K562 (cell line): ENCODE results near the gene STRN3. TPM values are rescaled to one million over a fixed set of nuclear protein-coding genes. Genes with fewer than 3 reads are reported as not detected.

Experiments
- IRF2 ChIP-seq: sonication (generic); formaldehyde crosslinking; IDR thresholded peaks from 2 replicates; pipeline ENCODE4 v1.8.1; 2022; ENCODE audit warnings: mild to moderate bottlenecking, missing genetic modification reagents
- MITF ChIP-seq: IDR thresholded peaks from 2 replicates; pipeline ENCODE4 v1.6.1; 2014; ENCODE audit warnings: antibody characterized with exemption
- MLX ChIP-seq, 2 experiments: fragments of 450-650 bp in 1 of 2; sonication (generic) in 1 of 2; formaldehyde crosslinking; conservative IDR thresholded peaks; 2 replicates each; pipeline versions ENCODE4 v1.4.0 to v1.8.1; 2020 to 2022; ENCODE audit warnings: mild to moderate bottlenecking in 1 of 2, missing genetic modification reagents in 1 of 2
- NCOA1 ChIP-seq: fragments of 450-650 bp; IDR thresholded peaks from 2 replicates; pipeline ENCODE4 v1.6.1; 2016; ENCODE audit warnings: low read depth
- NFE2 ChIP-seq: IDR thresholded peaks from 2 replicates; pipeline ENCODE4 v1.6.1; 2014; ENCODE audit warnings: antibody characterized with exemption, low read depth
- NKRF ChIP-seq: fragments of 450-650 bp; IDR thresholded peaks from 2 replicates; pipeline ENCODE4 v1.6.1; 2016; ENCODE audit warnings: borderline replicate concordance
- RAD21 ChIP-seq, 2 experiments: fragments of 250-450 bp in 1 of 2; fragments of 450-650 bp in 1 of 2; sonication (Bioruptor Pico) in 1 of 2; formaldehyde crosslinking in 1 of 2; IDR thresholded peaks in 1 of 2; conservative IDR thresholded peaks in 1 of 2; 2 replicates each; pipeline versions ENCODE4 v1.4.0 to v1.8.0; 2020 to 2022; ENCODE audit warnings: mild to moderate bottlenecking in 2 of 2, moderate library complexity in 1 of 2
- RBM34 ChIP-seq: fragments of 200-400 bp; formaldehyde crosslinking; IDR thresholded peaks from 2 replicates; pipeline ENCODE4 v1.6.1; 2018; ENCODE audit warnings: low read length, borderline replicate concordance; ENCODE audit not compliant: insufficient read depth
- SIN3B ChIP-seq: fragments of 450-650 bp; IDR thresholded peaks from 2 replicates; pipeline ENCODE4 v1.6.1; 2017; ENCODE audit warnings: low read depth, mild to moderate bottlenecking, moderate library complexity
- TRIM24 ChIP-seq, 2 experiments: fragments of 450-650 bp; IDR thresholded peaks; 2 replicates each; pipeline ENCODE4 v1.6.1; 2016
- TSHZ1 ChIP-seq: fragments of 250-450 bp; sonication (Bioruptor Pico); IDR thresholded peaks from 2 replicates; pipeline ENCODE4 v1.4.0; 2020; ENCODE audit warnings: mild to moderate bottlenecking, moderate library complexity
- UBTF ChIP-seq, 2 experiments: IDR thresholded peaks; 2 replicates each; pipeline ENCODE4 v1.6.1; 2012; ENCODE audit warnings: improper control_type of control experiment in 2 of 2, low read depth in 2 of 2, low read length in 2 of 2, borderline replicate concordance in 1 of 2
- ZBTB49 ChIP-seq: sonication (generic); formaldehyde crosslinking; IDR thresholded peaks from 2 replicates; pipeline ENCODE4 v1.8.0; 2022; ENCODE audit warnings: missing genetic modification reagents, mild to moderate bottlenecking, borderline replicate concordance
- polyA plus RNA-seq, 8 experiments: library from polyadenylated mRNA; depleted of rRNA in 4 of 8; stranded (reverse) in 5 of 8; unstranded in 3 of 8; fragments of >200 nt; fragmentation: Nextera tagmentation in 2 of 8; fragmentation: Illumina TruSeq in 1 of 8; extraction: Ambion mirVana in 2 of 8; extraction: Trizol in 1 of 8; gene quantifications; 2 replicates each; pipeline versions ENCODE4 v1.2.1 to v1.2.3, GENCODE V29; 2011 to 2014; ENCODE audit warnings: inconsistent platforms in 1 of 8, missing spikeins in 1 of 8
- total RNA-seq, 7 experiments: library from RNA; depleted of rRNA in 6 of 7; stranded (reverse); fragments of >200 nt in 6 of 7; fragmentation: Illumina TruSeq in 2 of 7; extraction: Trizol in 2 of 7; gene quantifications; 2 replicates each; pipeline versions ENCODE4 v1.2.1 to v1.2.3, GENCODE V29; 2011 to 2021; ENCODE audit warnings: low replicate concordance in 1 of 7

Gene STRN3
- total and polyA plus RNA-seq, 9 of the 15 experiments (the other 6 are each of a cell fraction or from before 2014, with no cell fraction given): 5.9 to 29.1 (median 16.0) TPM

GRCh38 chr14:31026450-31027235 is 464 bp upstream of the STRN3 start (continued):
- no peak for TF ChIP-seq TSHZ1 (CRISPR knock-in tag)
- peak; percentile 48; the same call in 1 of the 2 replicates for TF ChIP-seq NCOA1
- TF ChIP-seq MLX (CRISPR knock-in tag; conservative IDR thresholded peaks at IDR 0.05): no peak
- TF ChIP-seq UBTF (IDR thresholded peaks at IDR 0.05; ENCODE audit: borderline replicate concordance in 1 of 2, low read depth in 2 of 2, low read length in 2 of 2): no peak
- no peak for TF ChIP-seq NFE2
- TF ChIP-seq IRF2 (CRISPR knock-in tag): no peak
- TF ChIP-seq RAD21 (CRISPR knock-in tag; conservative IDR thresholded peaks at IDR 0.05 in 1 of 2, IDR thresholded peaks at IDR 0.05 in 1 of 2): peak in 1 of 2 experiments; percentile 23; a peak in 1 of 4 replicates
- TF ChIP-seq SIN3B: no peak
- TF ChIP-seq NKRF: peak; percentile 53; the same call in 1 of the 2 replicates
- no peak for TF ChIP-seq RBM34
- no peak for TF ChIP-seq ZBTB49 (CRISPR knock-in tag)
- no peak for TF ChIP-seq MITF
- peak in 1 of 2 experiments; percentile 48; a peak in 2 of 4 replicates for TF ChIP-seq TRIM24 (IDR thresholded peaks at IDR 0.05)
